MCF 10A (cell line): ENCODE results near the gene ATXN2. TPM values are rescaled to one million over a fixed set of nuclear protein-coding genes. Genes with fewer than 3 reads are reported as not detected.
A peak's percentile ranks its signal among the peaks of the same experiment; 100 is the strongest.
"Not testable (repeated sequence)": the region's sequence is repeated elsewhere in the genome, so short reads cannot be mapped to it uniquely, and the experiment has no call there.

Experiments
- BruUV-seq: library from RNA; stranded (reverse); fragments of 400-500 nt; replicated peaks from 2 replicates; lab custom pipeline; 2021; lab: Mats Ljungman, UMichigan
- CTCF ChIA-PET: fragments of 300-600 bp; sonication (Branson Sonifier 250); formaldehyde crosslinking; extraction: SDS; loops from one replicate; lab custom pipeline; 2021; ENCODE audit warnings: antibody characterized with exemption, inconsistent platforms; lab: Yijun Ruan, JAX
- POLR2A ChIA-PET: fragments of 300-600, 350-650 bp; sonication (Branson Sonifier 250); formaldehyde crosslinking; extraction: SDS; loops from one replicate; lab custom pipeline; 2020; ENCODE audit warnings: antibody characterized with exemption, inconsistent platforms; lab: Yijun Ruan, JAX
- DNase-seq: peaks from one replicate; pipeline ENCODE4 v3.0.0-alpha.2; 2018; ENCODE audit not compliant: unreplicated experiment
- H3K27ac Mint-ChIP-seq: one replicate; pipeline ENCODE4 v1.8.0; 2022; ENCODE audit warnings: mild to moderate bottlenecking, low read depth, mixed read lengths; ENCODE audit not compliant: unreplicated experiment
- H3K27me3 Mint-ChIP-seq: one replicate; pipeline ENCODE4 v1.8.0; 2022; ENCODE audit warnings: mixed read lengths; ENCODE audit not compliant: insufficient read depth, unreplicated experiment
- H3K36me3 Mint-ChIP-seq: one replicate; pipeline ENCODE4 v1.8.0; 2022; ENCODE audit warnings: mild to moderate bottlenecking, moderate library complexity, mixed read lengths; ENCODE audit not compliant: insufficient read depth, unreplicated experiment
- H3K4me1 Mint-ChIP-seq: one replicate; pipeline ENCODE4 v1.8.0; 2022; ENCODE audit warnings: mixed read lengths; ENCODE audit not compliant: insufficient read depth, unreplicated experiment
- H3K4me3 Mint-ChIP-seq: one replicate; pipeline ENCODE4 v1.8.0; 2022; ENCODE audit warnings: mild to moderate bottlenecking, moderate library complexity, mixed read lengths; ENCODE audit not compliant: unreplicated experiment
- H3K9me3 Mint-ChIP-seq: one replicate; pipeline ENCODE4 v1.8.0; 2022; ENCODE audit warnings: mixed read lengths; ENCODE audit not compliant: unreplicated experiment
- CTCF ChIP-seq: fragments of 200-600 bp; IDR thresholded peaks from one replicate; pipeline ENCODE4 v1.8.0; 2022; ENCODE audit warnings: antibody characterized with exemption, mild to moderate bottlenecking; ENCODE audit not compliant: unreplicated experiment
- intact Hi-C: fragments of 100-400 bp; cut with micrococcal nuclease; formaldehyde crosslinking; loops from 2 replicates; pipeline ENCODE4 v1.14.1; 2022
- total RNA-seq: library from RNA; stranded (reverse); gene quantifications from 2 replicates; pipeline ENCODE4 v1.2.3, GENCODE V29; 2022

The ATXN2 gene
- total RNA-seq, 1 experiment from 2014 or later, result 70.6 TPM

GRCh38 chr12:111557271-111558106, 41.6 kb downstream of the ATXN2 start:
- CTCF ChIA-PET, result interaction anchor here (0.7 to 0.9 kb wide), 3 partner anchors 9 to 262 kb away, joined by 3 to 5 read pairs (median 3); no protein-coding TSS in a partner anchor
- no peak overlapping the region for H3K4me3 Mint-ChIP-seq
- no peak for DNase-seq

GRCh38 chr12:111556676-111557075, 42.4 kb downstream of the ATXN2 start:
- DNase-seq, result no peak
- no peak overlapping the region for H3K4me3 Mint-ChIP-seq
- H3K36me3 Mint-ChIP-seq, result peaks cover 31% of the 10 kb centered on the region
- BruUV-seq, result no TSS peak
- CTCF ChIA-PET, result interaction anchor here (0.6 to 0.7 kb wide), 3 partner anchors 93 to 262 kb away, joined by 3 to 5 read pairs (median 3); no protein-coding TSS in a partner anchor
- peaks cover 7% of the 10 kb centered on the region for H3K9me3 Mint-ChIP-seq
- H3K27me3 Mint-ChIP-seq, result no peaks in the 10 kb centered on the region
- TF ChIP-seq CTCF, result no peak
- intact Hi-C loops, result no loop called here
- POLR2A ChIA-PET, result interaction anchor here (1.0 to 2.2 kb wide), 3 partner anchors 12 to 29 kb away, joined by 3 to 8 read pairs (median 4); no protein-coding TSS in a partner anchor
- H3K27ac Mint-ChIP-seq, result peak overlapping the region; percentile 12
- H3K4me1 Mint-ChIP-seq, result peaks cover 17% of the 10 kb centered on the region

More at GRCh38 chr12:111557271-111558106, 41.6 kb downstream of the ATXN2 start:
- H3K4me1 Mint-ChIP-seq, result peaks cover 17% of the 10 kb centered on the region
- H3K9me3 Mint-ChIP-seq, result peaks cover 7% of the 10 kb centered on the region
- peak overlapping the region; percentile 5 for H3K27ac Mint-ChIP-seq
- no peaks in the 10 kb centered on the region for H3K27me3 Mint-ChIP-seq
- intact Hi-C loops, result no loop called here
- no TSS peak for BruUV-seq
- POLR2A ChIA-PET, result interaction anchor here (1.4 to 2.2 kb wide), 2 partner anchors 13 to 28 kb away, joined by 3 to 8 read pairs; no protein-coding TSS in a partner anchor
- no peak for TF ChIP-seq CTCF
- H3K36me3 Mint-ChIP-seq, result peaks cover 23% of the 10 kb centered on the region

- BruUV-seq, H3K27ac Mint-ChIP-seq: not testable (repeated sequence)
Observed at GRCh38 chr12:111555313-111555712, 43.8 kb downstream of the ATXN2 start.

GRCh38 chr12:111546758-111547383, 52.2 kb downstream of the ATXN2 start:
- peak overlapping the region; percentile 84 for H3K27ac Mint-ChIP-seq
- H3K27me3 Mint-ChIP-seq, result no peaks in the 10 kb centered on the region
- POLR2A ChIA-PET, result interaction anchor here (0.5 to 0.7 kb wide), 2 partner anchors 48 to 259 kb away, joined by 3 read pairs; no protein-coding TSS in a partner anchor
- peak; percentile 31 for DNase-seq
- peak overlapping the region; percentile 11 for H3K4me3 Mint-ChIP-seq
- H3K36me3 Mint-ChIP-seq, result peaks cover 54% of the 10 kb centered on the region
- no peaks in the 10 kb centered on the region for H3K9me3 Mint-ChIP-seq
- intact Hi-C loops, result no loop called here
- no peak for TF ChIP-seq CTCF
- H3K4me1 Mint-ChIP-seq, result peaks cover 15% of the 10 kb centered on the region
- no TSS peak for BruUV-seq
- CTCF ChIA-PET, result interaction anchor here (1.2 kb wide), 1 partner anchor 17 kb away, joined by 3 read pairs; no protein-coding TSS in a partner anchor

More at GRCh38 chr12:111555313-111555712, 43.8 kb downstream of the ATXN2 start:
- ChIA-PET CTCF (interaction anchor here (1.0 to 1.2 kb wide), 2 partner anchors 9 to 27 kb away, joined by 3 read pairs; no protein-coding TSS in a partner anchor), POLR2A (interaction anchor here (0.6 kb wide), 1 partner anchor 267 kb away, joined by 3 read pairs; no protein-coding TSS in a partner anchor)
- Mint-ChIP-seq H3K4me1 (peaks cover 17% of the 10 kb centered on the region), H3K36me3 (peaks cover 38% of the 10 kb centered on the region)
- H3K27me3 Mint-ChIP-seq, H3K9me3 Mint-ChIP-seq, DNase-seq, H3K4me3 Mint-ChIP-seq, intact Hi-C loops: not testable (repeated sequence)
